ENCODE measurements around the gene PTPRG. TPM values are rescaled to one million over a fixed set of nuclear protein-coding genes. Genes with fewer than 3 reads are reported as not detected.

The PTPRG gene
- total RNA-seq, 1 donor from 2014 or later, result 39.6 TPM

DNA sequence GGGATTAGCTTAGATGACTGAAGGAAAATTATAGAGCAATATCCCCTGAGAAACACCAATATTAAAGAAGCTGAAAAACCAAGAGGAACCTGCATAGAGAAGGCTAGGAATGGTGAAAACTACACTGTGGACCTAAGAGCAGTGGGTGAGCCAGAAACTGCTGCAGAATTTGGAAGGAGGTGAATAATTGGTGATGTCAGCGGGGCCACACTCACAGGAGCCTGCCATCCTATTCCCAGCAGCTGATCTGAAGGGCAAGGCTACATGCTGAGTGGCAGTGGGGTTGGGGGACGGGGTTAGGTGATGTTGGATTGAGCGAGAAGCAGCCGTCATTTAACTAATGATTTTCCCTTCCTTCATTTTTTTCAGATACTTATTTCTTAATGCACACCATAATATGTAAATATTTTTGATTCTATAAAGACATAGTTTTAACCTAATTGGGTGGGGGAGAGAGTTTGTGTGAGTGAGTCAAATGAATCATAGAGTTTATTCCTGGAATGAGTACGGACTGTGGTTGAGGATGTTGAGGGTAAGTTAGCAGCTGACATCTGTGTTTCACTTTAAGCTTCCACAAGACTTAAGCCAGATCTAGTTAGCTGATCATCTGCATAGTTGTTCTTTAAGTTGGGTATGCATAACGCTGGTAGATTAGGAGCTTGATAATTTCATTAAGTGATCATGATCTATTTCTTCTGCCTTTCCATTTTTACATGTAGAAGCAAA is 222.8 kb downstream of the PTPRG start:
- Histone ChIP-seq H4K20me1 (ENCODE audit: insufficient read depth, low read length) (peaks cover 26% of the 10 kb centered on the region), H3K9ac (ENCODE audit: low read length) (no peak overlapping the region), H3K4me3 (ENCODE audit: insufficient read depth, low read depth, low read length) (no peak overlapping the region), H3K4me2 (ENCODE audit: low read length) (peak overlapping the region; percentile 18), H3K36me3 (ENCODE audit: insufficient read depth, low read length) (no peaks in the 10 kb centered on the region), H3K27me3 (ENCODE audit: insufficient read depth, low read length) (no peaks in the 10 kb centered on the region), H3K79me2 (ENCODE audit: insufficient read depth, low read length) (peaks cover 3% of the 10 kb centered on the region), H3K4me1 (ENCODE audit: insufficient read depth, low read length) (no peaks in the 10 kb centered on the region), H2AFZ (ENCODE audit: low read depth, low read length) (no peak overlapping the region), H3K27ac (ENCODE audit: low read depth, low read length) (no peak overlapping the region), H3K9me3 (ENCODE audit: insufficient read depth, low read depth, low read length) (no peaks in the 10 kb centered on the region)
- FAIRE-seq (peak; percentile 77), DNase-seq (ENCODE audit: low read depth) (peak; percentile 82)
- Mint-ChIP-seq H3K9me3 (ENCODE audit: unreplicated experiment) (no peaks in the 10 kb centered on the region), H3K36me3 (ENCODE audit: low read depth, unreplicated experiment) (peaks cover 2% of the 10 kb centered on the region), H3K4me1 (ENCODE audit: low read depth, unreplicated experiment) (peaks cover 21% of the 10 kb centered on the region), H3K4me3 (ENCODE audit: unreplicated experiment) (no peak overlapping the region), H3K27ac (ENCODE audit: unreplicated experiment) (peak overlapping the region; percentile 70), H3K27me3 (ENCODE audit: low read depth, unreplicated experiment) (no peaks in the 10 kb centered on the region)
- no peak for TF ChIP-seq EZH2 (IDR thresholded peaks at IDR 0.05; ENCODE audit: insufficient read depth, low read length)
- TF ChIP-seq, protein P1, sequence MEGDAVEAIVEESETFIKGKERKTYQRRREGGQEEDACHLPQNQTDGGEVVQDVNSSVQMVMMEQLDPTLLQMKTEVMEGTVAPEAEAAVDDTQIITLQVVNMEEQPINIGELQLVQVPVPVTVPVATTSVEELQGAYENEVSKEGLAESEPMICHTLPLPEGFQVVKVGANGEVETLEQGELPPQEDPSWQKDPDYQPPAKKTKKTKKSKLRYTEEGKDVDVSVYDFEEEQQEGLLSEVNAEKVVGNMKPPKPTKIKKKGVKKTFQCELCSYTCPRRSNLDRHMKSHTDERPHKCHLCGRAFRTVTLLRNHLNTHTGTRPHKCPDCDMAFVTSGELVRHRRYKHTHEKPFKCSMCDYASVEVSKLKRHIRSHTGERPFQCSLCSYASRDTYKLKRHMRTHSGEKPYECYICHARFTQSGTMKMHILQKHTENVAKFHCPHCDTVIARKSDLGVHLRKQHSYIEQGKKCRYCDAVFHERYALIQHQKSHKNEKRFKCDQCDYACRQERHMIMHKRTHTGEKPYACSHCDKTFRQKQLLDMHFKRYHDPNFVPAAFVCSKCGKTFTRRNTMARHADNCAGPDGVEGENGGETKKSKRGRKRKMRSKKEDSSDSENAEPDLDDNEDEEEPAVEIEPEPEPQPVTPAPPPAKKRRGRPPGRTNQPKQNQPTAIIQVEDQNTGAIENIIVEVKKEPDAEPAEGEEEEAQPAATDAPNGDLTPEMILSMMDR (IDR thresholded peaks at IDR 0.05; ENCODE audit: insufficient read depth, low read depth, low read length), result no peak

DNA sequence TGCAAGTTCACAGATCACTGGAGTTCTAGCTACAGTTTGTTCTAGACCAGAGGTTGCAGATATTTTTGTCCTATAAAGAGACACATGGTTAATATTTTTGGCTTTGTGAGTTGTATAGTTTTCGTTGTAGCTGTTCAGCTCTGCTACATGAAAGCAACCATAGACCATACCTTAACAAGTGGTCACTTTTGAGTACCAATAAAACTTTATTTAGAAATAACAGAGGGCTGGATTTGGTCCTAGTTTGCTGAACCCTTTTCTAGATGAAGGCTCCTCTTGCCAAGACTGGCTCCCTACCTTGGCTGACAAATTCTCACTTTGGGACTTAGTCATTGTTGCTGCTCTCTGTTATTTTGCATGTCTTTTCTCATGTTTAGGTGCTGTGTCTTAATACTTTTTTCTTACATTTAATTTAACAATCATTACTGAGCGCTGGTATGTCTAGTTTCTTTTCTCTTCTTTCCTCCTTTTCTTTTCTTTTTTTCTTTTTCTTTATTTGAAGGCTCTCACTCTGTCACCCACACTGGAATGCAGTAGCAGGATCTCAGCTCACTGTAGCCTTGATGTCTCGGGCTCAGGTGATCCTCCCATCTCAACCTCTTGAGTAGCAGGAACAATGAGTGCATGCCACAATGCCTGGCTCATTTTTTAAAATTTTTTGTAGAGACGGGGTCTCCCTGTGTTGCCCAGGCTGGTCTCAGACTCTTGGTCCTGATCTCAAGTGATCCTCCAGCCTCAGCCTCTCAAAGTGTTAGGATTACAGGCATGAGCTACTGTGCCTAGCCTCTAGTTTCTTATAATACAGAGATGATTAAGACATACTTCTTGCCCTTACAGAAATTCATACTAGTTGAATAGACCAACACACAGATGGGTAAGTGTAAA is 227.5 kb downstream of the PTPRG start:
- Histone ChIP-seq H3K4me3 (ENCODE audit: insufficient read depth, low read depth, low read length) (no peak overlapping the region), H2AFZ (ENCODE audit: low read depth, low read length) (no peak overlapping the region), H4K20me1 (ENCODE audit: insufficient read depth, low read length) (peaks cover 23% of the 10 kb centered on the region), H3K9ac (ENCODE audit: low read length) (no peak overlapping the region), H3K36me3 (ENCODE audit: insufficient read depth, low read length) (no peaks in the 10 kb centered on the region), H3K9me3 (ENCODE audit: insufficient read depth, low read depth, low read length) (no peaks in the 10 kb centered on the region), H3K27me3 (ENCODE audit: insufficient read depth, low read length) (no peaks in the 10 kb centered on the region), H3K4me2 (ENCODE audit: low read length) (no peak overlapping the region), H3K79me2 (ENCODE audit: insufficient read depth, low read length) (no peaks in the 10 kb centered on the region), H3K4me1 (ENCODE audit: insufficient read depth, low read length) (no peaks in the 10 kb centered on the region), H3K27ac (ENCODE audit: low read depth, low read length) (no peak overlapping the region)
- DNase-seq (ENCODE audit: low read depth), result no peak
- Mint-ChIP-seq H3K27ac (ENCODE audit: unreplicated experiment) (no peak overlapping the region), H3K36me3 (ENCODE audit: low read depth, unreplicated experiment) (no peaks in the 10 kb centered on the region), H3K4me3 (ENCODE audit: unreplicated experiment) (no peak overlapping the region), H3K4me1 (ENCODE audit: low read depth, unreplicated experiment) (peaks cover 13% of the 10 kb centered on the region), H3K27me3 (ENCODE audit: low read depth, unreplicated experiment) (no peaks in the 10 kb centered on the region), H3K9me3 (ENCODE audit: unreplicated experiment) (no peaks in the 10 kb centered on the region)
- FAIRE-seq, result no peak
- TF ChIP-seq EZH2 (IDR thresholded peaks at IDR 0.05; ENCODE audit: insufficient read depth, low read length), result no peak
- TF ChIP-seq, protein P1 (IDR thresholded peaks at IDR 0.05; ENCODE audit: insufficient read depth, low read depth, low read length), result no peak
